Keratinocyte (primary cell): ENCODE data around the gene CD33. TPM values are rescaled to one million over a fixed set of nuclear protein-coding genes. Genes with fewer than 3 reads are reported as not detected.

Experiments used
- DNase-seq: peaks from one replicate; pipeline ENCODE4 v3.0.0-alpha.2; 2011; ENCODE audit warnings: low read depth, missing footprints, low spot score
- FAIRE-seq: peaks from 2 replicates; lab custom pipeline; 2011; peaks lifted over from hg19 to GRCh38; lab: Jason Lieb, UNC
- H2AFZ ChIP-seq: 2 replicates; pipeline ENCODE4 v1.6.0; 2012; ENCODE audit warnings: low read length, control low read depth, inconsistent platforms; ENCODE audit not compliant: control insufficient read depth
- H3K27ac ChIP-seq: 2 replicates; pipeline ENCODE4 v1.5.1; 2011; ENCODE audit warnings: low read length; ENCODE audit not compliant: control insufficient read depth, insufficient read depth
- H3K27me3 ChIP-seq: 3 replicates; pipeline ENCODE4 v1.6.0; 2011; ENCODE audit warnings: low read length; ENCODE audit not compliant: control insufficient read depth, insufficient read depth; ENCODE audit errors: extremely low read depth
- H3K36me3 ChIP-seq, 2 experiments: 2 replicates in 1 of 2; 3 replicates in 1 of 2; pipeline ENCODE4 v1.5.1; 2011; ENCODE audit warnings: low read length in 2 of 2, mild to moderate bottlenecking in 1 of 2; ENCODE audit not compliant: control insufficient read depth in 2 of 2, insufficient read depth in 2 of 2; ENCODE audit errors: extremely low read depth in 1 of 2
- H3K4me1 ChIP-seq: 3 replicates; pipeline ENCODE4 v1.5.1; 2011; ENCODE audit warnings: low read length; ENCODE audit not compliant: control insufficient read depth, insufficient read depth; ENCODE audit errors: extremely low read depth
- H3K4me2 ChIP-seq: 3 replicates; pipeline ENCODE4 v1.6.0; 2011; ENCODE audit warnings: low read depth, low read length; ENCODE audit not compliant: control insufficient read depth, insufficient read depth; ENCODE audit errors: extremely low read depth
- H3K4me3 ChIP-seq, 3 experiments: fragments of 200-600 bp in 1 of 3; sonication (generic) in 1 of 3; 2 replicates in 2 of 3; 3 replicates in 1 of 3; pipeline ENCODE4 v1.5.1; 2011 to 2016; ENCODE audit warnings: low read length in 3 of 3, mild to moderate bottlenecking in 3 of 3, control low read depth in 2 of 3, inconsistent platforms in 1 of 3, low read depth in 1 of 3, mixed read lengths in 1 of 3, mixed run types in 1 of 3, moderate library complexity in 1 of 3; ENCODE audit not compliant: control insufficient read depth in 2 of 3, insufficient read depth in 2 of 3; ENCODE audit errors: extremely low read depth in 1 of 3
- H3K79me2 ChIP-seq: 2 replicates; pipeline ENCODE4 v1.6.0; 2012; ENCODE audit warnings: low read length; ENCODE audit not compliant: control insufficient read depth, insufficient read depth
- H3K9ac ChIP-seq: 3 replicates; pipeline ENCODE4 v1.6.0; 2011; ENCODE audit warnings: low read length; ENCODE audit not compliant: control insufficient read depth, insufficient read depth; ENCODE audit errors: extremely low read depth
- H3K9me1 ChIP-seq: 3 replicates; pipeline ENCODE4 v1.6.0; 2011; ENCODE audit warnings: low read length; ENCODE audit not compliant: control insufficient read depth, insufficient read depth; ENCODE audit errors: extremely low read depth
- H3K9me3 ChIP-seq: 2 replicates; pipeline ENCODE4 v1.5.1; 2012; ENCODE audit warnings: low read depth, low read length; ENCODE audit not compliant: control insufficient read depth
- H4K20me1 ChIP-seq: 3 replicates; pipeline ENCODE4 v1.6.0; 2011; ENCODE audit warnings: low read length; ENCODE audit not compliant: control insufficient read depth, insufficient read depth; ENCODE audit errors: extremely low read depth
- EZH2 ChIP-seq: IDR thresholded peaks from one replicate; pipeline ENCODE4 v1.6.1; 2012; ENCODE audit warnings: inconsistent platforms, mild to moderate bottlenecking, low read length, moderate library complexity
- dilution Hi-C: fragments of 300-500 bp; cut with MboI; formaldehyde crosslinking; loops from one replicate; pipeline ENCODE4 v1.7.0; 2020; ENCODE audit warnings: low sequenced_read_pairs; ENCODE audit not compliant: extremely low pct_ligation_motif_present
- polyA plus RNA-seq, 5 experiments: library from polyadenylated mRNA; depleted of rRNA in 3 of 5; stranded (reverse) in 3 of 5; stranded (forward) in 1 of 5; unstranded in 1 of 5; fragments of >200 nt; gene quantifications; 1 replicate in 1 of 5; 2 replicates in 3 of 5; 3 replicates in 1 of 5; pipeline versions ENCODE4 v1.2.1 to v1.2.3, GENCODE V29; 2011 to 2012; ENCODE audit warnings: missing spikeins in 2 of 5, low read depth in 1 of 5, low replicate concordance in 1 of 5
- small RNA-seq, 3 experiments: library from RNA; depleted of rRNA; stranded (forward); fragments of <200 nt; gene quantifications; one replicate each; pipeline ENCODE3, GENCODE V24; 2012; ENCODE audit warnings: low read depth in 3 of 3, low replicate concordance in 1 of 3; ENCODE audit not compliant: insufficient read length in 3 of 3
- TF ChIP-seq, protein P1 (sequence below), 3 experiments: IDR thresholded peaks in 1 of 3; conservative IDR thresholded peaks in 1 of 3; optimal IDR thresholded peaks in 1 of 3; 2 replicates in 2 of 3; 3 replicates in 1 of 3; pipeline versions ENCODE3 to v1.5.1; 2011; ENCODE audit warnings: low read length in 3 of 3, mild to moderate bottlenecking in 3 of 3, moderate library complexity in 2 of 3, control low read depth in 1 of 3, inconsistent platforms in 1 of 3; ENCODE audit not compliant: insufficient read depth in 2 of 3; ENCODE audit errors: extremely low read depth in 1 of 3

The CD33 gene
- polyA plus RNA-seq, 1 donor (not counting 4 experiments of a cell fraction or from before 2014, with no cell fraction given) = 0.16 TPM

DNA sequence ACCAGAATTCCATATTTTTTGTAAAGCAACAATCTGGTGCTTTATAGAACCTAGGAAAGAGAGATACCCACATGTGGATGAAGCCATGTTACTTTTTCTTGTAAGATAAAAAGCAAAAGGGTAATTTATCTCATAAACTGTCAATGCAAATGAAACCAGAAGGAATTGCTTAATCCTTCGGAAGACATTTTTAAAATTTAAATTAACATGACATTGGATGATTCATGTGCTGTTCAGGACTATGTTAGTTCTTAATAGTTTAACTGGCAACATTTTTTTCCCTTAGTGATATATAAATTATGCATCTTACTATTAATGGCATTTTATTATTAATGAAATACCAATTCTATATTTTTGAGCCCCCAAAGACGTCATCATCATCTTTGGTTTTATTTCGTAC, 60.8 kb downstream of the CD33 start:
- H3K79me2 ChIP-seq = no peaks in the 10 kb centered on the region
- H3K9me1 ChIP-seq = no peaks in the 10 kb centered on the region
- no peaks in the 10 kb centered on the region for H3K9me3 ChIP-seq
- no peaks in the 10 kb centered on the region for H3K36me3 ChIP-seq
- H3K9ac ChIP-seq = no peak overlapping the region
- no peak overlapping the region for H2AFZ ChIP-seq
- H3K4me1 ChIP-seq = no peaks in the 10 kb centered on the region
- DNase-seq (no peak), FAIRE-seq (no peak)
- H3K27ac ChIP-seq = no peak overlapping the region
- no peak overlapping the region for H3K4me3 ChIP-seq
- H3K27me3 ChIP-seq = no peaks in the 10 kb centered on the region
- dilution Hi-C loops = no loop called here
- H4K20me1 ChIP-seq = no peaks in the 10 kb centered on the region
- TF ChIP-seq EZH2 = no peak
- TF ChIP-seq, protein P1, sequence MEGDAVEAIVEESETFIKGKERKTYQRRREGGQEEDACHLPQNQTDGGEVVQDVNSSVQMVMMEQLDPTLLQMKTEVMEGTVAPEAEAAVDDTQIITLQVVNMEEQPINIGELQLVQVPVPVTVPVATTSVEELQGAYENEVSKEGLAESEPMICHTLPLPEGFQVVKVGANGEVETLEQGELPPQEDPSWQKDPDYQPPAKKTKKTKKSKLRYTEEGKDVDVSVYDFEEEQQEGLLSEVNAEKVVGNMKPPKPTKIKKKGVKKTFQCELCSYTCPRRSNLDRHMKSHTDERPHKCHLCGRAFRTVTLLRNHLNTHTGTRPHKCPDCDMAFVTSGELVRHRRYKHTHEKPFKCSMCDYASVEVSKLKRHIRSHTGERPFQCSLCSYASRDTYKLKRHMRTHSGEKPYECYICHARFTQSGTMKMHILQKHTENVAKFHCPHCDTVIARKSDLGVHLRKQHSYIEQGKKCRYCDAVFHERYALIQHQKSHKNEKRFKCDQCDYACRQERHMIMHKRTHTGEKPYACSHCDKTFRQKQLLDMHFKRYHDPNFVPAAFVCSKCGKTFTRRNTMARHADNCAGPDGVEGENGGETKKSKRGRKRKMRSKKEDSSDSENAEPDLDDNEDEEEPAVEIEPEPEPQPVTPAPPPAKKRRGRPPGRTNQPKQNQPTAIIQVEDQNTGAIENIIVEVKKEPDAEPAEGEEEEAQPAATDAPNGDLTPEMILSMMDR (optimal IDR thresholded peaks at IDR 0.05 in 1 of 3, IDR thresholded peaks at IDR 0.05 in 1 of 3, conservative IDR thresholded peaks at IDR 0.05 in 1 of 3; ENCODE audit: extremely low read depth in 1 of 3, insufficient read depth in 2 of 3, low read length in 3 of 3) = no peak
- no peak overlapping the region for H3K4me2 ChIP-seq

Small RNAs within 50 kb of the gene (small RNA-seq; reads per million reads assigned to genes)
- gene MIR8074 = 0 reads per million in 3 experiments

Other genes starting within 250 kb of the CD33 start
- gene KLK7, start 241.2 kb upstream of the CD33 start, polyA plus RNA-seq = 22.4 to 33.8 TPM (median 29.2 TPM) in 3 replicates
- 88.8 to 232 TPM (median 118 TPM) in 3 replicates for gene KLK8, start 223.5 kb upstream of the CD33 start, polyA plus RNA-seq
- 56.3 to 97.5 TPM (median 95.3 TPM) in 3 replicates for gene KLK10, start 205.4 kb upstream of the CD33 start, polyA plus RNA-seq
- gene KLK11, start 198.5 kb upstream of the CD33 start, polyA plus RNA-seq = 12.8 to 39.0 TPM (median 18.0 TPM) in 3 replicates
- not detected in 3 replicates for gene KLK12, start 190.1 kb upstream of the CD33 start, polyA plus RNA-seq
- gene KLK13, start 160.0 kb upstream of the CD33 start, polyA plus RNA-seq = 2.0 to 4.4 TPM (median 2.8 TPM) in 3 replicates
- 0.05 to 0.63 TPM (median 0.10 TPM) in 3 replicates for gene KLK14, start 142.2 kb upstream of the CD33 start, polyA plus RNA-seq
- gene CTU1, start 116.7 kb upstream of the CD33 start, polyA plus RNA-seq = 1.9 to 3.9 TPM (median 2.3 TPM) in 3 replicates
- gene SIGLEC9, start 100.2 kb upstream of the CD33 start, polyA plus RNA-seq = not detected in 3 replicates
- not detected in 3 replicates for gene SIGLEC7, start 82.8 kb upstream of the CD33 start, polyA plus RNA-seq
- not detected in 3 replicates for gene SIGLECL1, start 26.0 kb downstream of the CD33 start, polyA plus RNA-seq
- gene IGLON5, start 86.6 kb downstream of the CD33 start, polyA plus RNA-seq = not detected in 3 replicates
- 1.2 to 2.0 TPM (median 1.5 TPM) in 3 replicates for gene VSIG10L, start 117.1 kb downstream of the CD33 start, polyA plus RNA-seq
- 95.2 to 115 TPM (median 102 TPM) in 3 replicates for gene ETFB, start 141.3 kb downstream of the CD33 start, polyA plus RNA-seq
- gene CLDND2, start 143.9 kb downstream of the CD33 start, polyA plus RNA-seq = 0.37 to 1.1 TPM in 2 of 3 replicates, not detected in the other
- not detected in 3 replicates for gene NKG7, start 147.6 kb downstream of the CD33 start, polyA plus RNA-seq
- gene LIM2, start 162.9 kb downstream of the CD33 start, polyA plus RNA-seq = not detected in 3 replicates
- gene C19orf84, start 165.5 kb downstream of the CD33 start, polyA plus RNA-seq = not detected in 3 replicates
- gene SIGLEC10, start 192.6 kb downstream of the CD33 start, polyA plus RNA-seq = not detected in 3 replicates
- gene SIGLEC8, start 233.4 kb downstream of the CD33 start, polyA plus RNA-seq = not detected in 3 replicates